GM12872 (cell line): ENCODE measurements around the gene KRTAP10-7.
"Not testable (repeated sequence)": the region's sequence is repeated elsewhere in the genome, so short reads cannot be mapped to it uniquely, and the experiment has no call there.

ENCODE experiments used
- CTCF ChIP-seq: IDR thresholded peaks from 3 replicates; pipeline ENCODE4 v1.5.1; 2011; ENCODE audit warnings: low read depth, mild to moderate bottlenecking, low read length, moderate library complexity; ENCODE audit not compliant: insufficient read depth

Gene KRTAP10-7

GRCh38 chr21:44646366-44647221 lies 46.2 kb downstream of the KRTAP10-7 start, which contains the start of gene KRTAP10-11:
Gene KRTAP10-11, plus strand, starts transcription at chr21:44646414. Its CDS starts 45 bp downstream, at chr21:44646459.
- not testable (repeated sequence) for TF ChIP-seq CTCF

- TF ChIP-seq CTCF, result no peak
Observed at GRCh38 chr21:44647222-44647552, 46.8 kb downstream of the KRTAP10-7 start.

- TF ChIP-seq CTCF, result no peak
Observed at GRCh38 chr21:44648557-44649311, 48.3 kb downstream of the KRTAP10-7 start.

DNA sequence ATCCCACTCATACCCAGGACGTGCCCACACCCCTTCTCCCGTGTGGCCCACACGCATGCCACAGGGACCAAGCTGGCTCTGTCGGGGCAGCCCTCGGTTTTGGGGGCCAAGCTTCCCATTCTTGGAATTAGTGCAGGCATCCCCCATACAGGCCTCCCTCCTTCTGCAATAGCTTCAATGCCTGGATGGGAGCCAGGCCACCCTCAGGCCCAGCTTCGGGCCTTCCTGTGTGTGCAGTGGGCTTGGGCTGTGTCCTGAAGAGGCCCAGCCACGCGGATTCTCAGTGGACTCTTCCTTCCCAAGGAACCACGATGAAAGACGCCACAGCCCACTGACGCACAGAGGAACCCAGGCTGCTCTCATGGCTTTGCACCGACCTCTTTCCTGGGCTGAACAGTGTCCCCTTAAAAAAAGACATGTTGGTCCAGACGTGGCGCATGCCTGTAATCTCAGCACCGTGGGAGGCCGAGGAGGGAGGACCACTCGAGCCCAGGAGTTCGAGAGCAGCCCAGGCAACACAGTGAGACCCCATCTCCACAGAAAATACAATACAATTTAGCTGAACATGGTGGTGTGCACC lies 49.2 kb downstream of the KRTAP10-7 start:
- TF ChIP-seq CTCF, result no peak

GRCh38 chr21:44650265-44650972 lies 50.0 kb downstream of the KRTAP10-7 start:
- no peak for TF ChIP-seq CTCF

DNA sequence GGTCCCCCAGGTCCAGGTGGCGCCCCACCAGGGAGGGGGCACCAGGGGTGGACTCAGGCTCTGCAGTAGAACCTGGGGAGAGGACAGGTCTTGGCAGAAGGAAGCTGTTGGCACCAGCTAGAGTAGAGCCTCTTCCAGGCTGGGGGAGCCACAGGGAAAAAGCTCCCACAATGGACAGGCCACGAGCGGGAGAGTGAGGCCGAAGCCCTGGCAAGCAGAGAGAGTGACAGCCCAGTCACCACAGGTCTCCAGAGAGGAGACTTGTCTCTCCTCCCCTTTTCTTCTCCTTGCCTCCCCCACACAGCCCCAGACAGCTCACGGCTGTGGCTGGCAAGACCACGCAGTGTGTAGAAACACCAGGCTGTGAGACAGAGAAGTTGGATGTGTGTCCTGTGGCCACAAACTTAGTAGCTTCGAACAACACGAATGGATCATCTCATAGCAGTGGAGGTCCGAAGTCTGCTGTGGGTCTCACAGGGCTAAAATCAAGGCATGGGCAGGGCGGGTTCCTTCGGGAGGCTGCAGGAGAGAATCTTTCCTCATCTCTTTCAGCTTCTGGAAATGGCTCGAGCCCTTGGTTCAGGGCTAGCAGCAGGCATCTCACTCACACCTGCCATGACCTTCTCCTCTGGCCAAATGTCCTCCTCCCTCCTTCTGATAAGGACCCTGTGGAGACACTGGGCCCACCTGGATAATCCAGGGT lies 50.7 kb downstream of the KRTAP10-7 start:
- no peak for TF ChIP-seq CTCF
